ENCODE measurements around the gene PCDH9.

PCDH9 gene

GRCh38 chr13:66693656-66694055 lies 536.5 kb downstream of the PCDH9 start:
- DNase-seq, result no peak

GRCh38 chr13:66691149-66691548 lies 539.0 kb downstream of the PCDH9 start:
- DNase-seq, result no peak

- peak; percentile 34 for DNase-seq
These were observed 540.5 kb downstream of the PCDH9 start for GRCh38 chr13:66689628-66690027.

- DNase-seq, result peak; percentile 5
These were observed 541.0 kb downstream of the PCDH9 start for GRCh38 chr13:66689037-66689619.

- DNase-seq, result no peak
These were observed 548.7 kb downstream of the PCDH9 start for GRCh38 chr13:66681403-66681802.

GRCh38 chr13:66680031-66680430 lies 550.1 kb downstream of the PCDH9 start:
- DNase-seq, result no peak

- DNase-seq, result no peak
These were observed 554.5 kb downstream of the PCDH9 start for GRCh38 chr13:66675620-66676019.

GRCh38 chr13:66673401-66673800 lies 556.7 kb downstream of the PCDH9 start:
- no peak for DNase-seq

- peak; percentile 23 for DNase-seq
These were observed 564.1 kb downstream of the PCDH9 start for GRCh38 chr13:66665991-66666390.

- DNase-seq, result no peak
These were observed 566.4 kb downstream of the PCDH9 start for GRCh38 chr13:66663711-66664110.

GRCh38 chr13:66663206-66663605 lies 566.9 kb downstream of the PCDH9 start:
- no peak for DNase-seq

GRCh38 chr13:66661336-66661735 lies 568.8 kb downstream of the PCDH9 start:
- no peak for DNase-seq

GRCh38 chr13:66660468-66660813 lies 569.7 kb downstream of the PCDH9 start:
- DNase-seq, result no peak

- no peak for DNase-seq
These were observed 570.3 kb downstream of the PCDH9 start for GRCh38 chr13:66659701-66660467.

GRCh38 chr13:66659286-66659685 lies 570.9 kb downstream of the PCDH9 start:
- DNase-seq, result no peak

GRCh38 chr13:66657165-66657881 lies 572.8 kb downstream of the PCDH9 start:
- DNase-seq, result peak; percentile 70

- no peak for DNase-seq
These were observed 574.2 kb downstream of the PCDH9 start for GRCh38 chr13:66655847-66656454.

GRCh38 chr13:66644855-66645460 lies 585.2 kb downstream of the PCDH9 start:
- DNase-seq, result no peak

GRCh38 chr13:66640231-66640630 lies 589.9 kb downstream of the PCDH9 start:
- DNase-seq, result no peak

- no peak for DNase-seq
These were observed 591.1 kb downstream of the PCDH9 start for GRCh38 chr13:66639044-66639443.

GRCh38 chr13:66635526-66635925 lies 594.6 kb downstream of the PCDH9 start:
- no peak for DNase-seq

- no peak for DNase-seq
These were observed 595.8 kb downstream of the PCDH9 start for GRCh38 chr13:66634384-66634783.

GRCh38 chr13:66627512-66627911 lies 602.6 kb downstream of the PCDH9 start:
- DNase-seq, result no peak
